Stomach (tissue), 4 donors: ENCODE measurements around the gene CMIP.

ENCODE experiments used
- EP300 ChIP-seq: sonication (generic); formaldehyde crosslinking; IDR thresholded peaks from one replicate; pipeline ENCODE4 v1.6.1; 2017; ENCODE audit warnings: antibody characterized with exemption
- POLR2A ChIP-seq, 4 donors: fragments of 450-650 bp; IDR thresholded peaks; one replicate each; pipeline ENCODE4 v1.6.1; 2016; ENCODE audit warnings: antibody characterized with exemption in 4 of 4, control low read depth in 2 of 4, mild to moderate bottlenecking in 1 of 4, moderate library complexity in 1 of 4
- POLR2AphosphoS5 ChIP-seq, 3 donors: sonication (generic); formaldehyde crosslinking; IDR thresholded peaks; one replicate each; pipeline ENCODE4 v1.6.1; 2016; ENCODE audit warnings: antibody characterized with exemption in 3 of 3
- TF ChIP-seq, protein P1 (sequence below), 7 experiments: fragments of 450-650 bp in 4 of 7; fragments of 200-600 bp in 3 of 7; sonication (generic) in 3 of 7; IDR thresholded peaks; one replicate each; pipeline ENCODE4 v1.5.1; 2016 to 2019; ENCODE audit warnings: antibody characterized with exemption in 7 of 7, control low read depth in 2 of 7, mild to moderate bottlenecking in 1 of 7

DNA sequence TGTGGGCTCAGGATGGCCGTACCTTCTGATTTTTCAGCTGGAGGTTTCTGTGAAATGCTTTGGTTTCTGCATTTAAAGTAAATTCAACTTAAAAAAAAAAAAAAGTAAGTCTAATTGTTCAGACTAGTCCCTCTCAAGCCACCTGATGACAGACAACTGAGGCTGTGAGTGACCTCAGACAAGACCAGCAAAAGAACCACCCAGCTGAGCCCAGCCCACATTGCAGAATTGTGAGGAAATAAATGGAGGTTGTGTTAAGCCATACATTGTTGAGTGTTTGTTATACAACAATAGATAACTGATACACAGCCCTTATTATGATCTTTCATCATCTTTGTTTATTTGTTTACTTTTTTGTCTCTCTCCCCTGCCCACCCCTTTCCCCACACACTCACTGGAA is 44.7 kb upstream of the CMIP start:
- TF ChIP-seq POLR2A (IDR thresholded peaks at IDR 0.05) (no peak), POLR2AphosphoS5 (IDR thresholded peaks at IDR 0.05) (no peak), EP300 (no peak)
- TF ChIP-seq, protein P1, sequence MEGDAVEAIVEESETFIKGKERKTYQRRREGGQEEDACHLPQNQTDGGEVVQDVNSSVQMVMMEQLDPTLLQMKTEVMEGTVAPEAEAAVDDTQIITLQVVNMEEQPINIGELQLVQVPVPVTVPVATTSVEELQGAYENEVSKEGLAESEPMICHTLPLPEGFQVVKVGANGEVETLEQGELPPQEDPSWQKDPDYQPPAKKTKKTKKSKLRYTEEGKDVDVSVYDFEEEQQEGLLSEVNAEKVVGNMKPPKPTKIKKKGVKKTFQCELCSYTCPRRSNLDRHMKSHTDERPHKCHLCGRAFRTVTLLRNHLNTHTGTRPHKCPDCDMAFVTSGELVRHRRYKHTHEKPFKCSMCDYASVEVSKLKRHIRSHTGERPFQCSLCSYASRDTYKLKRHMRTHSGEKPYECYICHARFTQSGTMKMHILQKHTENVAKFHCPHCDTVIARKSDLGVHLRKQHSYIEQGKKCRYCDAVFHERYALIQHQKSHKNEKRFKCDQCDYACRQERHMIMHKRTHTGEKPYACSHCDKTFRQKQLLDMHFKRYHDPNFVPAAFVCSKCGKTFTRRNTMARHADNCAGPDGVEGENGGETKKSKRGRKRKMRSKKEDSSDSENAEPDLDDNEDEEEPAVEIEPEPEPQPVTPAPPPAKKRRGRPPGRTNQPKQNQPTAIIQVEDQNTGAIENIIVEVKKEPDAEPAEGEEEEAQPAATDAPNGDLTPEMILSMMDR (IDR thresholded peaks at IDR 0.05) = no peak
